Esophagus squamous epithelium (tissue), 5 donors: Measurements from ENCODE around the gene MXI1. TPM values are rescaled to one million over a fixed set of nuclear protein-coding genes. Genes with fewer than 3 reads are reported as not detected.
"Not testable (repeated sequence)": the region's sequence is repeated elsewhere in the genome, so short reads cannot be mapped to it uniquely, and the experiment has no call there.

Experiments
- DNase-seq: peaks from one replicate; lab custom pipeline; 2025; lab: John Stamatoyannopoulos, UW
- H3K27ac ChIP-seq, 4 donors: fragments of 200-600 bp; sonication (generic); one replicate each; pipeline ENCODE4 v1.5.1; 2016 to 2019; ENCODE audit warnings: mild to moderate bottlenecking in 1 of 4
- H3K27me3 ChIP-seq, 4 donors: fragments of 200-600 bp; sonication (generic); 1 replicate in 3 of 4; 2 replicates in 1 of 4; pipeline versions ENCODE4 v1.5.1 to v1.6.0; 2017 to 2021; ENCODE audit warnings: antibody characterized with exemption in 1 of 4
- H3K36me3 ChIP-seq, 3 donors: fragments of 200-600 bp; sonication (generic); one replicate each; pipeline ENCODE4 v1.5.1; 2016 to 2019
- H3K4me1 ChIP-seq, 3 donors: fragments of 200-600 bp; sonication (generic); one replicate each; pipeline ENCODE4 v1.5.1; 2017 to 2019
- H3K4me3 ChIP-seq, 4 donors: fragments of 200-600 bp; sonication (generic); 1 replicate in 3 of 4; 2 replicates in 1 of 4; pipeline ENCODE4 v1.5.1; 2016 to 2019; ENCODE audit warnings: mild to moderate bottlenecking in 2 of 4, moderate library complexity in 1 of 4
- H3K9me3 ChIP-seq, 3 donors: fragments of 200-600 bp; sonication (generic); one replicate each; pipeline ENCODE4 v1.5.1; 2016 to 2019
- POLR2A ChIP-seq, 4 donors: fragments of 450-650 bp; IDR thresholded peaks; one replicate each; pipeline ENCODE4 v1.6.1; 2017; ENCODE audit warnings: antibody characterized with exemption in 4 of 4, mild to moderate bottlenecking in 4 of 4, moderate library complexity in 3 of 4
- WGBS, 2 donors: methylation state at CpG; one replicate each; pipeline ENCODE4 v1.1.5; 2018; 5-methylcytosine and 5-hydroxymethylcytosine counted together
- intact Hi-C: fragments of 100-400 bp; cut with DNase I; formaldehyde crosslinking; loops from one replicate; pipeline ENCODE4 v1.15.0; 2022
- total RNA-seq, 4 donors: library from RNA; depleted of rRNA; stranded (reverse); fragments of >200 nt; gene quantifications; one replicate each; pipeline ENCODE4 v1.1.0, GENCODE V29; 2016
- TF ChIP-seq, protein P1 (sequence below), 6 experiments: fragments of 450-650 bp in 4 of 6; fragments of 200-600 bp in 2 of 6; sonication (generic) in 2 of 6; IDR thresholded peaks; one replicate each; pipeline ENCODE4 v1.5.1; 2016 to 2019; ENCODE audit warnings: antibody characterized with exemption in 6 of 6, mild to moderate bottlenecking in 4 of 6, moderate library complexity in 4 of 6
- donor health status: DM: yes; HTN: yes; CAD: no.

Gene MXI1
- total RNA-seq, 4 donors from 2014 or later, result 16.0 to 53.2 (median 35.0) TPM

DNA sequence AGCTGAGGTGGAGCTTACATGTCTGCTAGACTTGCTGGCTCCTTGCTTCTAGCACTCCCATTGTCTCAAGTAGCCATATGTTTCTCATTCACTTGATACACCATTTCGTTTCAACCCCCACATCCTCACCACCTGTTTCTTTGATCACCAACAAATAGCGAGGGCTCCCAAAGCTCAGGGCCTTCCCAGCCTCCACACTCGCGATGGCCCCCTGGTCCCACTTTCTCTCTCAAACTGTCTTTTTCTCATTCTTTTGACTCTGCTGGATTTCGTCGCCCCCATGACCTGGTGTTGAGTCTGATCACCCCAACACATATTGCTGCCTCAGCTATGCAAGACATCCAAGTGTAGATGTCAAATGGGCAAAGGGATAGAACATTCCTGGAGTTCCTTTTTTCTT, 123.3 kb downstream of the MXI1 start:
- no peaks in the 10 kb centered on the region for H3K36me3 ChIP-seq
- whole genome bisulfite sequencing, 2 donors, result 92 to 98% methylated on average over 6 of the region's 6 CpGs
- no peak overlapping the region for H3K27ac ChIP-seq
- no peak for DNase-seq
- no peak overlapping the region for H3K4me3 ChIP-seq
- peaks cover 0 to 24% (median 15%) of the 10 kb centered on the region in 3 donors for H3K9me3 ChIP-seq
- no peak for TF ChIP-seq POLR2A (IDR thresholded peaks at IDR 0.05)
- TF ChIP-seq, protein P1, sequence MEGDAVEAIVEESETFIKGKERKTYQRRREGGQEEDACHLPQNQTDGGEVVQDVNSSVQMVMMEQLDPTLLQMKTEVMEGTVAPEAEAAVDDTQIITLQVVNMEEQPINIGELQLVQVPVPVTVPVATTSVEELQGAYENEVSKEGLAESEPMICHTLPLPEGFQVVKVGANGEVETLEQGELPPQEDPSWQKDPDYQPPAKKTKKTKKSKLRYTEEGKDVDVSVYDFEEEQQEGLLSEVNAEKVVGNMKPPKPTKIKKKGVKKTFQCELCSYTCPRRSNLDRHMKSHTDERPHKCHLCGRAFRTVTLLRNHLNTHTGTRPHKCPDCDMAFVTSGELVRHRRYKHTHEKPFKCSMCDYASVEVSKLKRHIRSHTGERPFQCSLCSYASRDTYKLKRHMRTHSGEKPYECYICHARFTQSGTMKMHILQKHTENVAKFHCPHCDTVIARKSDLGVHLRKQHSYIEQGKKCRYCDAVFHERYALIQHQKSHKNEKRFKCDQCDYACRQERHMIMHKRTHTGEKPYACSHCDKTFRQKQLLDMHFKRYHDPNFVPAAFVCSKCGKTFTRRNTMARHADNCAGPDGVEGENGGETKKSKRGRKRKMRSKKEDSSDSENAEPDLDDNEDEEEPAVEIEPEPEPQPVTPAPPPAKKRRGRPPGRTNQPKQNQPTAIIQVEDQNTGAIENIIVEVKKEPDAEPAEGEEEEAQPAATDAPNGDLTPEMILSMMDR (IDR thresholded peaks at IDR 0.05), result no peak
- H3K27me3 ChIP-seq, result no peaks in the 10 kb centered on the region
- intact Hi-C loops, result no loop called here
- H3K4me1 ChIP-seq, result peaks cover 1 to 7% (median 3%) of the 10 kb centered on the region in 3 donors

DNA sequence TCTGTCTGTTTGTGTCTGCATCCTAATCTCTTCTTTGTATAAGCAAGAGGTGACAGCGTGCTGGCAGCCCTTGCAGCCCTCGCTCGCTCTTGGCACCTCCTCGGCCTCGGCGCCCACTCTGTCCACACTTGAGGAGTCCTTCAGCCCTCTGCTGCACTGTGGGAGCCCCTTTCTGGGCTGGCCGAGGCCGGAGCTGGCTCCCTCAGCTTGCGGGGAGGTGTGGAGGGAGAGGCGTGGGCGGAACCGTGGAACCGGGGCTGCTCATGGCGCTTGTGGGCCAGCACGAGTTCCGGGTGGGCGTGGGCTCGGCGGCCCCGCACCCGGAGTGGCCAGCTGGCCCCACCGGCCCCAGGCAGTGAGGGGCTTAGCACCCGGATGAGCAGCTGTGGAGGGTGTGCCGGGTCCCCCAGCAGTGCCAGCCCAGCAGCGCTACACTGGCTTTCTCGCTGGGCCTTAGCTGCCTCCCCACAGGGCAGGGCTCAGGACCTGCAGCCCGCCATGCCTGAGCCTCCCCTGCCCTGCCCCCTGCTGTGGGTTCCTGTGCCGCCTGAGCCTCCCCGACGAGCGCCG, 123.9 kb downstream of the MXI1 start:
- H3K36me3 ChIP-seq, H3K27me3 ChIP-seq, intact Hi-C loops, DNase-seq, H3K27ac ChIP-seq, H3K4me3 ChIP-seq: not testable (repeated sequence)
- peaks cover 0 to 24% (median 15%) of the 10 kb centered on the region in 3 donors for H3K9me3 ChIP-seq
- H3K4me1 ChIP-seq, result peaks cover 7 to 14% (median 9%) of the 10 kb centered on the region in 3 donors
- WGBS, 2 donors, result 89 to 97% methylated on average over 6 to 7 of the region's 32 CpGs

DNA sequence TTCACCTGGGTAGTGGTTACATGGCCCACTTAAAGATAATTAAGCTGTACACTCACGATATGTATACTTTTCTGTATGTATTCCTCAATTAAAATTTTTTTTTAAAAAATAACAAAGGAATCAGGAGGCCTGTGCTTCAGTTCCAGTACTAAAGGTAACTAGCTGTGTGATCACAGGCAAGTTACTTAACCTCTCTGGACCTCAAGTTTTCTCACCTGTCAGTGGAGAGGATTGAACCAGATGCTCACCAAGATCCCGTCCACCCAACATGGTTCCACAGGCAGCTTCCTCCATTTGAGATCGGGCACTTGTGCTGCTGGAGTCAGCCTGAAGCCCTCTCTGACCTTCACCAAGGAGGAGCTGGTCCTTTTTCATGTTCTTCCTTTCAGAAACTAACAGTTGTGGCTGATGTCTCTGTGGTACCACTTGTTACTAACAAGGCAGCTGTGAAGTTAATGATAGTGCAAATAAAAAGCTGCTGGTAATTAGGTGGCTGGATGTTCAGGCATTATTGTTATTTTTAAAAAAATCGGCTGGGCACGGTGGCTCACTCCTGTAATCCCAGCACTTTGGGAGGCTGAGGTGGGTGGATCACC, 126.8 kb downstream of the MXI1 start:
- DNase-seq, result no peak
- peaks cover 11 to 22% (median 16%) of the 10 kb centered on the region in 3 donors for H3K4me1 ChIP-seq
- TF ChIP-seq, protein P1 (IDR thresholded peaks at IDR 0.05), result no peak
- TF ChIP-seq POLR2A (IDR thresholded peaks at IDR 0.05), result no peak
- no peaks in the 10 kb centered on the region for H3K27me3 ChIP-seq
- WGBS, 2 donors, result 79 to 87% methylated on average over 5 of the region's 5 CpGs
- H3K4me3 ChIP-seq, result no peak overlapping the region
- peaks cover 0 to 24% (median 15%) of the 10 kb centered on the region in 3 donors for H3K9me3 ChIP-seq
- H3K36me3 ChIP-seq, result no peaks in the 10 kb centered on the region
- intact Hi-C loops, result no loop called here
- H3K27ac ChIP-seq, result no peak overlapping the region

DNA sequence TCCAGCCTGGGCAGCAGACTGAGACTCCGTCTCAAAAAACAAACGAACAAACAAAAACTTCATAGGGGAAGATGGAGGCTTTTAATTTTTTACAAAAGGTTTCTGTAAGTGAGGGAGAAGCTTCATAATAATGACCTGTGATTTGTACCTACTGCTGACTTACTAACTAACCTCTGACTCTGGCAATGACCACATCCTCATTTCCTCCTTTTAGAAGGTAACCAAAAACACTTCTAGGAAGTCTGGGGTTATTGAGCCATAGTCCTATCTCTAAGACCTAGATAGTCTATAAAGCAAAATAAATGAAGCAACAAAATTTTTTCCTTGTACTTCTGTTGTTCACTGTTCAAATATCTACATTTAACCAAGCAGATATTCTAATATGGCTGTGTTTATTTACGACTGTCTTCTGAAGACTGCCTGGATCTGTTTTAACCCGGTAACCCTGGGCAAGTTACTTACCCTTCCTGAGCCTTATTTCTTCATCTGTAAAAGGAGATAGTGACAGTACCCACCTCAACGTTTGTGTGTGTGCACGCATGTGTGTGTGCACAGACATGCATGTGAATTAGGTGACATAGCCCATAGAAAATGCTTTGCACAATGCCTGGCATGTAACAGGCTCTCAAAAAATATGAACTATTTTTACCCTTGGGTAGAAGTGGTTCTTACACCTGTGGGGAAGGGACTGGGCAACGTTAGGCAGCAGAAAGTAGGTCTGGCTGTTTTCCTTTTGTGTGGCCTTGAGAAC, 128.1 kb downstream of the MXI1 start:
- Histone ChIP-seq H3K4me1 (peaks cover 11 to 22% (median 16%) of the 10 kb centered on the region in 3 donors), H3K9me3 (peaks cover 0 to 13% (median 10%) of the 10 kb centered on the region in 3 donors), H3K27ac (peak overlapping the region; percentile 23 to 68 (median 55)), H3K36me3 (no peaks in the 10 kb centered on the region), H3K27me3 (no peaks in the 10 kb centered on the region), H3K4me3 (no peak overlapping the region)
- 61 to 66% methylated on average over 7 of the region's 7 CpGs for WGBS, 2 donors
- TF ChIP-seq POLR2A (IDR thresholded peaks at IDR 0.05), result no peak
- TF ChIP-seq, protein P1 (IDR thresholded peaks at IDR 0.05), result no peak
- intact Hi-C loops, result no loop called here
- DNase-seq, result no peak

DNA sequence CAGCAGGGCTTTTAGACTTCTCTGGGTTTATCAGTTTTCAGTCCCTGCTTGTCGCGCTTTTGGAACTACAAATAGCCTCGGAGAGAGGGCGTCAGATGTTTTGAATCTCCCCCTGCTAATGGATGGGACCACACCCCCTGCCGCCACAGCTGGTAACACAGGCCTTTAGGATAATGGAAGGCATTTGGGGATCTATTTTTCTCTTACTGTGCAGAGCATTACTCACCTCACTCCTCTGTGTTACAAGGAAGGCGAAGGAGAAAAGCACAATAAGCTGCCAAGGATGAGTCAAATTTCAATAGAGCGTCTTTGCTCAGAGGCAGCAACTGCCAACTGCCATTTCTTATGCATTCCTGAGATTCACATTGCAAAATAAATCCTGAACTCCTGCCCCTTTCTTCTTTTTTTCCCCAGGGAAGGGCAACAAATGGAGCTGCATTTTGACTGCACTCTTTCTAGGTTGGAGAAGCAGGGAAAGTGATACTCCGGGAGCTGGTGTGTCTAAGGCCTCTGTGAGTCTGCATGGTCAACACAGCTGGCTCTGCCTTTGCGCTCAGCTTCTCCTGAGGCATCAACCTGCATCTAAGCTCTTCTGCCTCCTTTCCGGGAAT, 128.8 kb downstream of the MXI1 start:
- H3K27ac ChIP-seq, result peak overlapping the region; percentile 23 to 68 (median 55)
- peaks cover 0 to 6% (median 3%) of the 10 kb centered on the region in 3 donors for H3K9me3 ChIP-seq
- H3K27me3 ChIP-seq, result no peaks in the 10 kb centered on the region
- no peak for DNase-seq
- intact Hi-C loops, result no loop called here
- H3K4me3 ChIP-seq, result peak overlapping the region in 1 of 4 donors; percentile 10
- peaks cover 11 to 22% (median 16%) of the 10 kb centered on the region in 3 donors for H3K4me1 ChIP-seq
- no peaks in the 10 kb centered on the region for H3K36me3 ChIP-seq
- no peak for TF ChIP-seq POLR2A (IDR thresholded peaks at IDR 0.05)
- TF ChIP-seq, protein P1 (IDR thresholded peaks at IDR 0.05), result peak in 2 of 6 experiments; percentile 33 to 54
- WGBS, 2 donors, result 15 to 39% methylated on average over 6 to 10 of the region's 10 CpGs

Other genes starting within 250 kb of the MXI1 start
- gene ADD3, start 199.6 kb upstream of the MXI1 start, total RNA-seq, result 100 to 1,000 TPM in 3 of 4 donors, 10 to 100 TPM in 1; 52.5 to 214 (median 145) TPM
- 10 to 100 TPM in 2 of 4 donors, 1 to 10 TPM in 2; 9.5 to 13.9 (median 10.9) TPM for gene SMNDC1, start 97.3 kb downstream of the MXI1 start, total RNA-seq